HepG2 (cell line): ENCODE data around the gene ERCC2. TPM values are rescaled to one million over a fixed set of nuclear protein-coding genes. Genes with fewer than 3 reads are reported as not detected.

Source experiments
- GTF2F1 ChIP-seq: fragments of 150-350 bp; IDR thresholded peaks from 2 replicates; pipeline ENCODE4 v1.6.1; 2014; ENCODE audit warnings: low read length
- JDP2 ChIP-seq: sonication (generic); formaldehyde crosslinking; IDR thresholded peaks from 2 replicates; pipeline ENCODE4 v1.8.1; 2022; ENCODE audit warnings: missing genetic modification reagents, borderline replicate concordance
- MED1 ChIP-seq: sonication (generic); formaldehyde crosslinking; IDR thresholded peaks from 2 replicates; pipeline ENCODE4 v1.4.0; 2020; ENCODE audit warnings: missing genetic modification reagents
- PRDM10 ChIP-seq: sonication (generic); formaldehyde crosslinking; IDR thresholded peaks from 2 replicates; pipeline ENCODE4 v1.4.0; 2020; ENCODE audit warnings: low read depth, missing genetic modification reagents
- SAP130 ChIP-seq: IDR thresholded peaks from 2 replicates; pipeline ENCODE4 v1.6.1; 2016; ENCODE audit warnings: low read depth
- polyA plus RNA-seq, 8 experiments: library from polyadenylated mRNA; depleted of rRNA in 3 of 8; stranded (reverse) in 7 of 8; unstranded in 1 of 8; fragments of >200 nt; fragmentation: Illumina TruSeq in 4 of 8; extraction: Trizol in 4 of 8; gene quantifications; 2 replicates each; pipeline versions ENCODE4 v1.2.1 to v1.2.3, GENCODE V29; 2011 to 2016; ENCODE audit warnings: low read depth in 4 of 8, missing spikeins in 1 of 8, mixed read lengths in 1 of 8; ENCODE audit not compliant: insufficient read depth in 1 of 8
- total RNA-seq, 5 experiments: library from RNA; depleted of rRNA; stranded (reverse); fragments of >200 nt; fragmentation: Illumina TruSeq; extraction: Trizol; gene quantifications; 2 replicates each; pipeline ENCODE4 v1.2.3, GENCODE V29; 2016; ENCODE audit warnings: low read depth in 1 of 5
- TF ChIP-seq, protein P1 (sequence below): sonication (generic); formaldehyde crosslinking; IDR thresholded peaks from 2 replicates; pipeline ENCODE4 v1.4.0; 2020; ENCODE audit warnings: missing genetic modification reagents

ERCC2 gene
- total and polyA plus RNA-seq, 2 of the 13 experiments (the other 11 are each of a cell fraction or from before 2014, with no cell fraction given): 25.4 to 49.2 TPM

DNA sequence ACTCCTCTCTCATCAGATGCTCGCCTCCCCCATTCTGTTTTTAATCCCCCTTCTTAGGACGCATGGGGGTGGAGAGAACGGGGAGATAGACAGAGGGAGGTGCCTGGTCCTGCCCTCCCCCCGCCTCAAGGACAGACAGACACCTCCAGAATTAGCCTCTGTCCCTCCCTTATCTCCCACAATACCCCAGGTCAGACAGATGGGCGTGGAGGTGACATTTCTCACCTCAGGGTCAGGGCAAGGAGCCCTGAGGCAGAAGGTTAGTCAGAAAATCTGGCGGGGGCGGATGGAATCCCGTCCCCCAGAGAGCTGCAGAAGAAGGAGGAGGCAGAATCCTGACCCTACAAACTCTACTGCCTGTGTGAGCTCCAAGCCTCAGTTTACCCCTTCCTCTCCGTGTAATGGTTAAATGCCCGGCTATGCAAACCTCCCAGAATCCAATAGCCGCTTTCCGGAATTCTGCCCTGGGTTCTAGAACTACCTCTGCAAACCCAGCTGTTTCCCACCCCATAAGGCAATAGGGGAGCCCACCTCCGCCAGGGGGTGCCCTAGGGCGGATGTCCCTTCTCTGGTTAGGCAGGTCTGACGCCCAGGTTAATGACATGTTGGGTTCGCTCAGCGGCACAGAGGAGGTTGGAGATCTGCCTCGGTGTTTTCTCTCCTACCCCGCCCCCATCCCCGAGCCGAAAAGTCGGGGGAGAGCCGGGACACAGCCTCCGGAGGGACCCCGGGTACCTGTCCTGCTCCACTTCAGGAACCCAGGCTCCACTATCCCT lies 33.6 kb upstream of the ERCC2 start (continued):
- TF ChIP-seq JDP2 (CRISPR knock-in tag) (no peak), SAP130 (CRISPR knock-in tag) (peak; percentile 71), PRDM10 (CRISPR knock-in tag) (no peak; the same call in 1 of the 2 replicates), GTF2F1 (no peak), MED1 (CRISPR knock-in tag) (no peak)
- TF ChIP-seq, protein P1, sequence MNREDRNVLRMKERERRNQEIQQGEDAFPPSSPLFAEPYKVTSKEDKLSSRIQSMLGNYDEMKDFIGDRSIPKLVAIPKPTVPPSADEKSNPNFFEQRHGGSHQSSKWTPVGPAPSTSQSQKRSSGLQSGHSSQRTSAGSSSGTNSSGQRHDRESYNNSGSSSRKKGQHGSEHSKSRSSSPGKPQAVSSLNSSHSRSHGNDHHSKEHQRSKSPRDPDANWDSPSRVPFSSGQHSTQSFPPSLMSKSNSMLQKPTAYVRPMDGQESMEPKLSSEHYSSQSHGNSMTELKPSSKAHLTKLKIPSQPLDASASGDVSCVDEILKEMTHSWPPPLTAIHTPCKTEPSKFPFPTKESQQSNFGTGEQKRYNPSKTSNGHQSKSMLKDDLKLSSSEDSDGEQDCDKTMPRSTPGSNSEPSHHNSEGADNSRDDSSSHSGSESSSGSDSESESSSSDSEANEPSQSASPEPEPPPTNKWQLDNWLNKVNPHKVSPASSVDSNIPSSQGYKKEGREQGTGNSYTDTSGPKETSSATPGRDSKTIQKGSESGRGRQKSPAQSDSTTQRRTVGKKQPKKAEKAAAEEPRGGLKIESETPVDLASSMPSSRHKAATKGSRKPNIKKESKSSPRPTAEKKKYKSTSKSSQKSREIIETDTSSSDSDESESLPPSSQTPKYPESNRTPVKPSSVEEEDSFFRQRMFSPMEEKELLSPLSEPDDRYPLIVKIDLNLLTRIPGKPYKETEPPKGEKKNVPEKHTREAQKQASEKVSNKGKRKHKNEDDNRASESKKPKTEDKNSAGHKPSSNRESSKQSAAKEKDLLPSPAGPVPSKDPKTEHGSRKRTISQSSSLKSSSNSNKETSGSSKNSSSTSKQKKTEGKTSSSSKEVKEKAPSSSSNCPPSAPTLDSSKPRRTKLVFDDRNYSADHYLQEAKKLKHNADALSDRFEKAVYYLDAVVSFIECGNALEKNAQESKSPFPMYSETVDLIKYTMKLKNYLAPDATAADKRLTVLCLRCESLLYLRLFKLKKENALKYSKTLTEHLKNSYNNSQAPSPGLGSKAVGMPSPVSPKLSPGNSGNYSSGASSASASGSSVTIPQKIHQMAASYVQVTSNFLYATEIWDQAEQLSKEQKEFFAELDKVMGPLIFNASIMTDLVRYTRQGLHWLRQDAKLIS (CRISPR knock-in tag): no peak
